GM23338 (cell line): ENCODE data around the gene HIVEP1. TPM values are rescaled to one million over a fixed set of nuclear protein-coding genes. Genes with fewer than 3 reads are reported as not detected.

Experiments
- ATAC-seq: fragments of 200-7000 bp; cut with Tn5 transposase; 3 replicates; pipeline ENCODE4 v1.9.1; 2020
- DNase-seq: peaks from one replicate; pipeline ENCODE4 v3.0.0-alpha.2; 2015; ENCODE audit warnings: low spot score
- H2AFZ ChIP-seq: fragments of 200-600 bp; sonication (generic); 2 replicates; pipeline ENCODE4 v1.8.0; 2016; ENCODE audit warnings: antibody characterized with exemption, mild to moderate bottlenecking, moderate library complexity
- H3F3A ChIP-seq: fragments of 200-600 bp; sonication (generic); replicated peaks from 2 replicates; pipeline ENCODE4 v1.8.0; 2017; ENCODE audit warnings: antibody characterized with exemption, mixed run types, low read depth
- H3K27ac ChIP-seq: fragments of 200-600 bp; sonication (generic); 2 replicates; pipeline ENCODE4 v1.6.1; 2016; ENCODE audit warnings: low read depth
- H3K27me3 ChIP-seq: fragments of 200-600 bp; sonication (generic); 2 replicates; pipeline ENCODE4 v1.8.0; 2016; ENCODE audit warnings: mild to moderate bottlenecking, mixed run types, moderate library complexity; ENCODE audit not compliant: insufficient read depth
- H3K36me3 ChIP-seq: fragments of 200-600 bp; sonication (generic); 2 replicates; pipeline ENCODE4 v1.8.0; 2016; ENCODE audit warnings: mild to moderate bottlenecking; ENCODE audit not compliant: insufficient read depth
- H3K4me1 ChIP-seq: fragments of 200-600 bp; sonication (generic); 2 replicates; pipeline ENCODE4 v1.8.0; 2016; ENCODE audit warnings: mild to moderate bottlenecking, moderate library complexity; ENCODE audit not compliant: insufficient read depth
- H3K4me2 ChIP-seq: fragments of 200-600 bp; sonication (generic); 2 replicates; pipeline ENCODE4 v1.7.1; 2017; ENCODE audit warnings: mixed run types
- H3K4me3 ChIP-seq: fragments of 200-600 bp; sonication (generic); 2 replicates; pipeline ENCODE4 v1.6.1; 2016; ENCODE audit warnings: mixed run types
- H3K79me2 ChIP-seq: fragments of 200-600 bp; sonication (generic); replicated peaks from 2 replicates; pipeline ENCODE4 v1.8.0; 2017; ENCODE audit warnings: mild to moderate bottlenecking; ENCODE audit not compliant: insufficient read depth
- H3K9me2 ChIP-seq: fragments of 200-600 bp; sonication (generic); 2 replicates; pipeline ENCODE4 v1.8.0; 2017; ENCODE audit not compliant: insufficient read depth
- H4K20me1 ChIP-seq: fragments of 200-600 bp; sonication (generic); replicated peaks from 2 replicates; pipeline ENCODE4 v1.8.0; 2017; ENCODE audit warnings: mild to moderate bottlenecking; ENCODE audit not compliant: insufficient read depth
- H3K27ac Mint-ChIP-seq: 2 replicates; pipeline ENCODE4 v1.8.0; 2020; ENCODE audit warnings: inconsistent platforms, mild to moderate bottlenecking, moderate library complexity, mixed read lengths
- H3K27me3 Mint-ChIP-seq: 3 replicates; pipeline ENCODE4 v1.8.0; 2022; ENCODE audit warnings: low read depth, mild to moderate bottlenecking, moderate library complexity, mixed read lengths, inconsistent platforms; ENCODE audit not compliant: insufficient read depth, poor library complexity
- H3K36me3 Mint-ChIP-seq: 3 replicates; pipeline ENCODE4 v1.8.0; 2021; ENCODE audit warnings: low read depth, mild to moderate bottlenecking, inconsistent platforms, moderate library complexity, mixed read lengths
- H3K4me1 Mint-ChIP-seq: 3 replicates; pipeline ENCODE4 v1.8.0; 2020; ENCODE audit warnings: mild to moderate bottlenecking, inconsistent platforms, mixed read lengths
- H3K4me3 Mint-ChIP-seq: 3 replicates; pipeline ENCODE4 v1.8.0; 2021; ENCODE audit warnings: moderate library complexity, mild to moderate bottlenecking, inconsistent platforms, mixed read lengths
- H3K9me3 Mint-ChIP-seq: 3 replicates; pipeline ENCODE4 v1.8.0; 2020; ENCODE audit warnings: moderate library complexity, mild to moderate bottlenecking, inconsistent platforms, mixed read lengths
- POLR2AphosphoS5 ChIP-seq: IDR thresholded peaks from 2 replicates; pipeline ENCODE4 v1.6.1; 2016; ENCODE audit warnings: antibody characterized with exemption, low read depth
- STAT1 ChIP-seq: IDR thresholded peaks from one replicate; pipeline ENCODE4 v1.6.1; 2016; ENCODE audit warnings: antibody characterized with exemption; ENCODE audit not compliant: unreplicated experiment
- ZNF114 ChIP-seq: fragments of 250-450 bp; sonication (Bioruptor Pico); IDR thresholded peaks from 2 replicates; pipeline ENCODE4 v1.5.0; 2020; ENCODE audit warnings: mild to moderate bottlenecking, moderate library complexity
- ZNF331 ChIP-seq: fragments of 250-450 bp; sonication (Bioruptor Pico); IDR thresholded peaks from 2 replicates; pipeline ENCODE4 v1.5.0; 2020; ENCODE audit warnings: low read depth, mild to moderate bottlenecking, moderate library complexity
- polyA plus RNA-seq: library from polyadenylated mRNA; unstranded; fragments of >200 nt; fragmentation: Nextera tagmentation; extraction: Ambion mirVana; gene quantifications from 2 replicates; pipeline ENCODE4 v1.2.1, GENCODE V29; 2016
- total RNA-seq: library from RNA; depleted of rRNA; stranded (reverse); fragments of >200 nt; shearing (Covaris generic); gene quantifications from 2 replicates; pipeline ENCODE4 v1.2.3, GENCODE V29; 2014
- TF ChIP-seq, protein P1 (sequence below): fragments of 250-450 bp; sonication (Bioruptor Pico); IDR thresholded peaks from 2 replicates; pipeline ENCODE4 v1.5.0; 2020; ENCODE audit warnings: mild to moderate bottlenecking, moderate library complexity
- TF ChIP-seq, protein P2 (sequence below): IDR thresholded peaks from one replicate; pipeline ENCODE4 v1.6.1; 2018; ENCODE audit warnings: antibody characterized with exemption; ENCODE audit not compliant: unreplicated experiment

Gene HIVEP1
- total and polyA plus RNA-seq, 2 experiments from 2014 or later, result 10.1 to 21.7 TPM

DNA sequence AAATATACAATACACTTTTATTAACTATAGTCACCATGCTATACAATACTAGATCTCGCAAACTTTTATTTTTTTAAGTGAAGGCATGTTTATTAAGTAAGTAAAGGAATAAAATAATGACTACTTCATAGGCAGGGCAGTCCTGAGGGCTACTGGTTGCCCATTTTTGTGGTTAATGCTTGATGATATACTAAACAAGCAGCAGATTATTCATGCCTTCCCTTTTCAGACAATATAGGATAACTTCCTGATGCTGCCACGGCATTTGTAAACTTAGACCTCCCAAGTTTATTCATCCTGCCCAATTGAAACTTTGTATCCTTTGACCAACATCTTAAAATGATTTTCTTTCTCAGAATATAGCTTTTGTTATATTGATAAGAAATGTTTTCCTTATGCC, 24.7 kb upstream of the HIVEP1 start (continued):
- TF ChIP-seq, protein P1, sequence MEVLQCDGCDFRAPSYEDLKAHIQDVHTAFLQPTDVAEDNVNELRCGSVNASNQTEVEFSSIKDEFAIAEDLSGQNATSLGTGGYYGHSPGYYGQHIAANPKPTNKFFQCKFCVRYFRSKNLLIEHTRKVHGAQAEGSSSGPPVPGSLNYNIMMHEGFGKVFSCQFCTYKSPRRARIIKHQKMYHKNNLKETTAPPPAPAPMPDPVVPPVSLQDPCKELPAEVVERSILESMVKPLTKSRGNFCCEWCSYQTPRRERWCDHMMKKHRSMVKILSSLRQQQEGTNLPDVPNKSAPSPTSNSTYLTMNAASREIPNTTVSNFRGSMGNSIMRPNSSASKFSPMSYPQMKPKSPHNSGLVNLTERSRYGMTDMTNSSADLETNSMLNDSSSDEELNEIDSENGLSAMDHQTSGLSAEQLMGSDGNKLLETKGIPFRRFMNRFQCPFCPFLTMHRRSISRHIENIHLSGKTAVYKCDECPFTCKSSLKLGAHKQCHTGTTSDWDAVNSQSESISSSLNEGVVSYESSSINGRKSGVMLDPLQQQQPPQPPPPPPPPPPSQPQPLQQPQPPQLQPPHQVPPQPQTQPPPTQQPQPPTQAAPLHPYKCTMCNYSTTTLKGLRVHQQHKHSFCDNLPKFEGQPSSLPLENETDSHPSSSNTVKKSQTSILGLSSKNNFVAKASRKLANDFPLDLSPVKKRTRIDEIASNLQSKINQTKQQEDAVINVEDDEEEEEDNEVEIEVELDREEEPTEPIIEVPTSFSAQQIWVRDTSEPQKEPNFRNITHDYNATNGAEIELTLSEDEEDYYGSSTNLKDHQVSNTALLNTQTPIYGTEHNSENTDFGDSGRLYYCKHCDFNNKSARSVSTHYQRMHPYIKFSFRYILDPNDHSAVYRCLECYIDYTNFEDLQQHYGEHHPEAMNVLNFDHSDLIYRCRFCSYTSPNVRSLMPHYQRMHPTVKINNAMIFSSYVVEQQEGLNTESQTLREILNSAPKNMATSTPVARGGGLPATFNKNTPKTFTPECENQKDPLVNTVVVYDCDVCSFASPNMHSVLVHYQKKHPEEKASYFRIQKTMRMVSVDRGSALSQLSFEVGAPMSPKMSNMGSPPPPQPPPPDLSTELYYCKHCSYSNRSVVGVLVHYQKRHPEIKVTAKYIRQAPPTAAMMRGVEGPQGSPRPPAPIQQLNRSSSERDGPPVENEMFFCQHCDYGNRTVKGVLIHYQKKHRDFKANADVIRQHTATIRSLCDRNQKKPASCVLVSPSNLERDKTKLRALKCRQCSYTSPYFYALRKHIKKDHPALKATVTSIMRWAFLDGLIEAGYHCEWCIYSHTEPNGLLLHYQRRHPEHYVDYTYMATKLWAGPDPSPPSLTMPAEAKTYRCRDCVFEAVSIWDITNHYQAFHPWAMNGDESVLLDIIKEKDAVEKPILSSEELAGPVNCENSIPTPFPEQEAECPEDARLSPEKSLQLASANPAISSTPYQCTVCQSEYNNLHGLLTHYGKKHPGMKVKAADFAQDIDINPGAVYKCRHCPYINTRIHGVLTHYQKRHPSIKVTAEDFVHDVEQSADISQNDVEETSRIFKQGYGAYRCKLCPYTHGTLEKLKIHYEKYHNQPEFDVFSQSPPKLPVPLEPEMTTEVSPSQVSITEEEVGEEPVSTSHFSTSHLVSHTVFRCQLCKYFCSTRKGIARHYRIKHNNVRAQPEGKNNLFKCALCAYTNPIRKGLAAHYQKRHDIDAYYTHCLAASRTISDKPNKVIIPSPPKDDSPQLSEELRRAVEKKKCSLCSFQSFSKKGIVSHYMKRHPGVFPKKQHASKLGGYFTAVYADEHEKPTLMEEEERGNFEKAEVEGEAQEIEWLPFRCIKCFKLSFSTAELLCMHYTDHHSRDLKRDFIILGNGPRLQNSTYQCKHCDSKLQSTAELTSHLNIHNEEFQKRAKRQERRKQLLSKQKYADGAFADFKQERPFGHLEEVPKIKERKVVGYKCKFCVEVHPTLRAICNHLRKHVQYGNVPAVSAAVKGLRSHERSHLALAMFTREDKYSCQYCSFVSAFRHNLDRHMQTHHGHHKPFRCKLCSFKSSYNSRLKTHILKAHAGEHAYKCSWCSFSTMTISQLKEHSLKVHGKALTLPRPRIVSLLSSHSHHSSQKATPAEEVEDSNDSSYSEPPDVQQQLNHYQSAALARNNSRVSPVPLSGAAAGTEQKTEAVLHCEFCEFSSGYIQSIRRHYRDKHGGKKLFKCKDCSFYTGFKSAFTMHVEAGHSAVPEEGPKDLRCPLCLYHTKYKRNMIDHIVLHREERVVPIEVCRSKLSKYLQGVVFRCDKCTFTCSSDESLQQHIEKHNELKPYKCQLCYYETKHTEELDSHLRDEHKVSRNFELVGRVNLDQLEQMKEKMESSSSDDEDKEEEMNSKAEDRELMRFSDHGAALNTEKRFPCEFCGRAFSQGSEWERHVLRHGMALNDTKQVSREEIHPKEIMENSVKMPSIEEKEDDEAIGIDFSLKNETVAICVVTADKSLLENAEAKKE (CRISPR knock-in tag), result no peak
- TF ChIP-seq, protein P2, sequence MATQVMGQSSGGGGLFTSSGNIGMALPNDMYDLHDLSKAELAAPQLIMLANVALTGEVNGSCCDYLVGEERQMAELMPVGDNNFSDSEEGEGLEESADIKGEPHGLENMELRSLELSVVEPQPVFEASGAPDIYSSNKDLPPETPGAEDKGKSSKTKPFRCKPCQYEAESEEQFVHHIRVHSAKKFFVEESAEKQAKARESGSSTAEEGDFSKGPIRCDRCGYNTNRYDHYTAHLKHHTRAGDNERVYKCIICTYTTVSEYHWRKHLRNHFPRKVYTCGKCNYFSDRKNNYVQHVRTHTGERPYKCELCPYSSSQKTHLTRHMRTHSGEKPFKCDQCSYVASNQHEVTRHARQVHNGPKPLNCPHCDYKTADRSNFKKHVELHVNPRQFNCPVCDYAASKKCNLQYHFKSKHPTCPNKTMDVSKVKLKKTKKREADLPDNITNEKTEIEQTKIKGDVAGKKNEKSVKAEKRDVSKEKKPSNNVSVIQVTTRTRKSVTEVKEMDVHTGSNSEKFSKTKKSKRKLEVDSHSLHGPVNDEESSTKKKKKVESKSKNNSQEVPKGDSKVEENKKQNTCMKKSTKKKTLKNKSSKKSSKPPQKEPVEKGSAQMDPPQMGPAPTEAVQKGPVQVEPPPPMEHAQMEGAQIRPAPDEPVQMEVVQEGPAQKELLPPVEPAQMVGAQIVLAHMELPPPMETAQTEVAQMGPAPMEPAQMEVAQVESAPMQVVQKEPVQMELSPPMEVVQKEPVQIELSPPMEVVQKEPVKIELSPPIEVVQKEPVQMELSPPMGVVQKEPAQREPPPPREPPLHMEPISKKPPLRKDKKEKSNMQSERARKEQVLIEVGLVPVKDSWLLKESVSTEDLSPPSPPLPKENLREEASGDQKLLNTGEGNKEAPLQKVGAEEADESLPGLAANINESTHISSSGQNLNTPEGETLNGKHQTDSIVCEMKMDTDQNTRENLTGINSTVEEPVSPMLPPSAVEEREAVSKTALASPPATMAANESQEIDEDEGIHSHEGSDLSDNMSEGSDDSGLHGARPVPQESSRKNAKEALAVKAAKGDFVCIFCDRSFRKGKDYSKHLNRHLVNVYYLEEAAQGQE, result no peak
- no peak for TF ChIP-seq ZNF331 (CRISPR knock-in tag)

DNA sequence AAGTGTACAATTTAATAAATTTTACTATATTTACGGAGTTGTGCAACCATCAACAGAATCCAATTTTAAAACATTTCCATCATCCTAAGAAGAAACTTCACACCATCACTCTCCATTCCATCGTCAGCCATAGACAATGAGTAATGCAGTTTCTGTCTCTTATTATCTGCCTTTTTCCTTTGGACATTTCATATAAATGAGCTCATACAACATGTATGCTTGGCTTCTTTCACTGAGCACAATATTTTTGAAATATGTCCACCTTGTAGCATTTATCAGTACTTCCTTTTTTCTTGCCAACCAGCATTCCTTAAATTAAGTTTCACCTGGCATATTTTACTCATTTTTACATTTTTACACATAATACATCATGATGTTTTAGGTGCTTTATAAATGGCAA, 22.7 kb upstream of the HIVEP1 start:
- H2AFZ ChIP-seq, result no peak overlapping the region
- H3K4me2 ChIP-seq, result no peak overlapping the region
- H3K4me1 ChIP-seq, result peaks cover 13% of the 10 kb centered on the region
- no peak overlapping the region for H3K4me3 ChIP-seq
- H3K27me3 ChIP-seq, result no peaks in the 10 kb centered on the region
- H3K36me3 ChIP-seq, result no peaks in the 10 kb centered on the region
- no peaks in the 10 kb centered on the region for H3K9me2 ChIP-seq
- peaks cover 5% of the 10 kb centered on the region for H3K27me3 Mint-ChIP-seq
- H3K79me2 ChIP-seq, result no peaks in the 10 kb centered on the region
- no peak overlapping the region for H3K27ac ChIP-seq
- no peak for DNase-seq
- H3K36me3 Mint-ChIP-seq, result no peaks in the 10 kb centered on the region
- H3K4me3 Mint-ChIP-seq, result no peak overlapping the region
- ATAC-seq, result no peak
- no peaks in the 10 kb centered on the region for H3K9me3 Mint-ChIP-seq
- no peak overlapping the region for H3K27ac Mint-ChIP-seq
- peaks cover 14% of the 10 kb centered on the region for H3K4me1 Mint-ChIP-seq
- no peaks in the 10 kb centered on the region for H4K20me1 ChIP-seq
- no peaks in the 10 kb centered on the region for H3F3A ChIP-seq
- no peak for TF ChIP-seq POLR2AphosphoS5
- TF ChIP-seq STAT1, result no peak
- no peak for TF ChIP-seq ZNF331 (CRISPR knock-in tag)
- TF ChIP-seq ZNF114 (CRISPR knock-in tag), result no peak
- TF ChIP-seq, protein P1 (CRISPR knock-in tag), result no peak
